ENCODE results near the gene MAML3.

The MAML3 gene

DNA sequence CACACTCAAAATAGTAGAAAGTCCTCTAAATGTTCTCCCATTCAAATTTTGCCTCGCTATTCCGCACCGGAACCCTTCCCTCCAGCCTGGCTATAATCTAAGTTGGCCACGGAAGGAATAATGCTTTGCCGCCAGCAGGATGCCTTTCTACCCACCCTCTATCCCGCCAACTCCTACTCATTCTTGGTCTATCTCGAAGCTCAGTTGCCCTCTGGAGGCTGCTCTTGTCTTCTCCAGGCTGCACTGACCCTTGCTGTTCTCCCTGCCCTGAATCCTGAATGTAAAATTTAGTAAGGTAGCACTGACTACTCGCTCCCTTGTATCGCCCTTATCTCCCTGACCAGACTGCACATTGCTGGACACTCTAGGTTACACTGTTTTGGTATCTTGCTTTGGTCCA, 275.9 kb downstream of the MAML3 start:
- no peak for DNase-seq (ENCODE audit: low spot score)
- TF ChIP-seq, protein P1, sequence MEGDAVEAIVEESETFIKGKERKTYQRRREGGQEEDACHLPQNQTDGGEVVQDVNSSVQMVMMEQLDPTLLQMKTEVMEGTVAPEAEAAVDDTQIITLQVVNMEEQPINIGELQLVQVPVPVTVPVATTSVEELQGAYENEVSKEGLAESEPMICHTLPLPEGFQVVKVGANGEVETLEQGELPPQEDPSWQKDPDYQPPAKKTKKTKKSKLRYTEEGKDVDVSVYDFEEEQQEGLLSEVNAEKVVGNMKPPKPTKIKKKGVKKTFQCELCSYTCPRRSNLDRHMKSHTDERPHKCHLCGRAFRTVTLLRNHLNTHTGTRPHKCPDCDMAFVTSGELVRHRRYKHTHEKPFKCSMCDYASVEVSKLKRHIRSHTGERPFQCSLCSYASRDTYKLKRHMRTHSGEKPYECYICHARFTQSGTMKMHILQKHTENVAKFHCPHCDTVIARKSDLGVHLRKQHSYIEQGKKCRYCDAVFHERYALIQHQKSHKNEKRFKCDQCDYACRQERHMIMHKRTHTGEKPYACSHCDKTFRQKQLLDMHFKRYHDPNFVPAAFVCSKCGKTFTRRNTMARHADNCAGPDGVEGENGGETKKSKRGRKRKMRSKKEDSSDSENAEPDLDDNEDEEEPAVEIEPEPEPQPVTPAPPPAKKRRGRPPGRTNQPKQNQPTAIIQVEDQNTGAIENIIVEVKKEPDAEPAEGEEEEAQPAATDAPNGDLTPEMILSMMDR (IDR thresholded peaks at IDR 0.05; ENCODE audit: extremely low read depth, missing control alignments), result no peak

DNA sequence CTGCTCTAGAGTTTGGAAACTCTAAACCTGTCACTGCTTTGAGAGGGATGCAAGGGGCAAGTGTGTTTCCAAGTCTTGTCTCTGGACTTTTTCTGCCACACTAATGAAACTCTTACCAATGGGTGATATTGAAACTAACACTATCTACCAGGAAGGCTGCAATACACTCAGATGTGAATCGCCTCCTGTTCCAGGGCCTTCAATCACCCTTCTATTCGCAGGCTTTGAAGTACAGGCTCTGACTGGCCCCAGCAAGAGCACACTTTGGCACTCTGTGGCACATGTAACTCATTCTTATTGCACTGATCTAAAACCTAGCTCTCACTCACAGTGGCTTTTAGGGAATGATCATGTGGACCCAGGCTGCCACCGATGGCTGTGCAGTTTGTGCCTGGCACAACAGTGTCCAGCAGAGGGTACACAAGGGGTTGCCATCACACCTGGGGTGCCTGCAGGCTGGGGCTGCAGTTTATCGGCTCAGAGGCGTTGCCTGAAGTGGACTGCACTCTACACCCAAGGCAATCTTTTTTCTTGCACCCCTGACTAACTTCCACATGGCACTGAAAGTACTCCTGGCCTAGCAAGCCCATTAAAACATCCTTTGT, 277.5 kb downstream of the MAML3 start:
- no peak for DNase-seq (ENCODE audit: low spot score)

DNA sequence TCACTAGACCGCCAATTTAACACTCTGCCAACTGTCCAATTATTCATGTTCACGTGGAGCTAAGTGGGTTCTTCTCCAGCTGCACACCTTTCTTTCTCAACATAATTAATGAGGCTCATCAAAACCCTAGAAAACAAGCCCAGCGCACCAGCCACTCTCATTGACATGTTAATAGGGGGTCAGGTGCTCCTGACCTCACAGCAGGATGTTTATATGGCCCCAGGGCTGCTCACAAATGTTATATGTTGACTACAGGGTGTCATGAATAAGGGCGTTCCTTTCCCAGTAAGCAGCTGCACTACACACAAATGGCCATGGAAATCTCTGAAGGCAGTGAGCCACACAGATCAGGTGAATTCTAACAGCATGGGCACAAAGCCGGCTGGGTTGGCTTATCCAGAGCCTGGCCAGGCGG, 278.6 kb downstream of the MAML3 start:
- TF ChIP-seq, protein P1 (IDR thresholded peaks at IDR 0.05; ENCODE audit: extremely low read depth, missing control alignments), result no peak
- DNase-seq (ENCODE audit: low spot score), result no peak

More for the DNA sequence above, 277.5 kb downstream of the MAML3 start:
- TF ChIP-seq, protein P1 (IDR thresholded peaks at IDR 0.05; ENCODE audit: extremely low read depth, missing control alignments), result no peak

DNA sequence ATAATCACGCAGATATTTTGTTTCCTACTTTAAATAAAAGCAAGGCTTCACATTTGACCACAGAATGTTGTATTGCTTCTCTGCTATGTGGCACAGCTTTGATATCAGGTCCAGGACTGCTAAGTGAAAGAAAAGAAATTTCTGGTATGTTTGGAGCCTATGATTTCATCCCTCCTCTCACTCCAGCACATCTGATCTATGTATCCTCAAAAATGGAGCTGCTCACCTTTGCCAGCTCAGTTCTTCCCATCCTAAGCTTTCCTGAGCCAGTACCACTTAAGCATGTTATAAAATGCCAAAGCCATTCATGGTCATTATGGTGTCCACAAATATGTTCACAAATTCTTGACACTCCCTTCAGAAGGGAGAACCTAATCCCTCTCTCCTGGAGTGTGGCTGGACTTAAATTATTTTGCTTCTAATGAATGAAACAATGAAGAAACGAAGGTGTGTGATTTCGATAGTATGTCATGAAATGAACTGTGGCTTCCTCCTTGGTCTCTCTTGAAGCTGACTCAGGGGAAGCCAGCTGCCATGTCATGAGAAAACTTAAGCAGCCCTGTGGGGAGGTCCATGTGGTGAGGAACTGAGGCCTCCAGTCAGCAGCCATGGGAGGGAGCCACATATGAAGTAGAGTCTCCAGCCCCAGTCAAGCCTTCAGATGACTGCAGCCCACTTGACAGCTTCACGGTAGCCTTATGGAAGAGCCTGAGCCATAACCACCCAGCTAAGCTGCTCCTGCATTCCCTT, 280.7 kb downstream of the MAML3 start:
- TF ChIP-seq, protein P1 (IDR thresholded peaks at IDR 0.05; ENCODE audit: extremely low read depth, missing control alignments), result no peak
- DNase-seq (ENCODE audit: low spot score), result no peak

DNA sequence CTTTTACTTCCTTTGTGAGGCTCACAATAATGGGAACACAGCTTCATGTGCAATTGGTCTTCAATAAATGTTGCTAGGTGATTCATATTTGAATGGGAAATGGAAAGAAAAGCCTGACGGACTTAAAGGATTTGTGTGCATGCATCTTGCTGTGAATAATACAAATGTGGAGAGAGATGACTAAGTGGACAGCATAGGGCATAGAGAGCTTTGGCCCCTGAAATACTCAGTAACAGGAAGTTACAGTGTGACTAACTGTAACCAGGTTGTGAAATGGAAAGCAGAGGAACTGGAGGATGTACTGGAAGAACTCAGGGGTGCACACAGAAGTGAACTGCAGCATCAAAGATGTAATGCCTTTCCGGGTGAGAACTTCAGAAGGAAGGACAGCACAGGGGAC, 281.7 kb downstream of the MAML3 start:
- no peak for DNase-seq (ENCODE audit: low spot score)
- TF ChIP-seq, protein P1 (IDR thresholded peaks at IDR 0.05; ENCODE audit: extremely low read depth, missing control alignments), result no peak

DNA sequence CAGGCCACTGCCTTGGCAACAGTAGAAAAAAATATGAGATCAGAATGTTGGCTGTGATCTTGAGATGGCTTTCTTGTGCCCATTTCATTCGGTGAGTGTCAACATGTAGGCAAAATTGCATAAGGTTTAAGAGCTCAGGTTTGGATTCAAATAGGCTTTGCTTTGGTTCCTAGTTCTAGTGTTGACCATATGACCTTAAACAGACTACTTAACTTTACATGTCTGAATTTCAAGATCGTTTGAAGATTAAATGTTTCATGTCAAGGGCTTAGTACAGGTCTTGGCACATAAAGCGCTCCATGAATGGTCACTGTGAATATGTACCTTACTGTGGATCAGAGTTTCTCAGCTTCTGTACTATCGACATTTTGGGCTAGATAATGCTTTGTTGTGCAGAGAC, 284.2 kb downstream of the MAML3 start:
- no peak for DNase-seq (ENCODE audit: low spot score)
- TF ChIP-seq, protein P1 (IDR thresholded peaks at IDR 0.05; ENCODE audit: extremely low read depth, missing control alignments), result no peak

DNA sequence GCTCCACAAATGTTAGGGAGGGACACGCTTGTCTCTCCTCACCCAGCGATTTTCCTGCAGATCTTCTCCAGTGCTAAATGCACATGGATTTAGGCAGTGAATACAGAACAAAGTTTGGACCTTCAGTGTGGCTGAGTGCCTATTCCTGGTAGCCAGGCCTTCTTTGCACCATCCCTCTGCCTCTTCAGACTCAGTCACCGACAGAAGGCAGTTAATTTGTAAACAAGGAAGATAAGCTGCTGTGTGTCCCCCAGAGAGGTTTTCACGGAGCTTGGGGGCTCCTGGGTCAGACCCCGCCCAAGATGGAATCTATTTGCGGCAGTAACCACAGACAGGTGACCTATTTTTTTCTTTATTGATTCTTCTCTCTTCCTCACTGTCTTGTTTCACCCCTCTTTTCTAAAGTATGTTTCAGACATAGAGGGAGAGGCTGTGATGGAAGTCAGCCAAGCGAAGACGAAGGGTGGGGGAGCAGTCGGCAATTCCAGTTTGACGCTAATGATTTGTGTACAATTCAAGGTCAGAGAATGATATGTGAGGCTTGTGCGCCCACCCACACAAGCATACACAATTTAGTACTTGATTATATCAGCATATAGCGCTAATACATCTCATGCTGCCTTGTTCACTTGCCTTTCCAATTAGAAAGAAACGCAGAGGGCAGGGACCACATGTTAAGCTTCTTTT, 287.6 kb downstream of the MAML3 start:
- no peak for DNase-seq (ENCODE audit: low spot score)
- TF ChIP-seq, protein P1 (IDR thresholded peaks at IDR 0.05; ENCODE audit: extremely low read depth, missing control alignments), result no peak
